Ishikawa (cell line): Measurements from ENCODE around the gene EMC10.

Experiments
- CEBPB ChIP-seq: IDR thresholded peaks from 2 replicates; pipeline ENCODE4 v1.6.1; 2012
- CREB1 ChIP-seq: IDR thresholded peaks from 2 replicates; pipeline ENCODE4 v1.6.1; 2012; ENCODE audit warnings: low read depth
- EGR1 ChIP-seq: IDR thresholded peaks from 2 replicates; pipeline ENCODE4 v1.6.1; 2012
- EP300 ChIP-seq: IDR thresholded peaks from 2 replicates; pipeline ENCODE4 v1.6.1; 2012; ENCODE audit warnings: borderline replicate concordance
- FOXM1 ChIP-seq: IDR thresholded peaks from 2 replicates; pipeline ENCODE4 v1.6.1; 2012; ENCODE audit warnings: low read depth, borderline replicate concordance
- NFIC ChIP-seq: IDR thresholded peaks from 2 replicates; pipeline ENCODE4 v1.6.1; 2012
- RAD21 ChIP-seq: IDR thresholded peaks from 2 replicates; pipeline ENCODE4 v1.6.1; 2012; ENCODE audit warnings: low read depth
- REST ChIP-seq: IDR thresholded peaks from 2 replicates; pipeline ENCODE4 v1.6.1; 2012; ENCODE audit warnings: low read depth, mild to moderate bottlenecking
- TAF1 ChIP-seq: IDR thresholded peaks from 2 replicates; pipeline ENCODE4 v1.6.1; 2012; ENCODE audit warnings: low read depth, mild to moderate bottlenecking
- TCF12 ChIP-seq: IDR thresholded peaks from 2 replicates; pipeline ENCODE4 v1.6.1; 2012; ENCODE audit warnings: low read depth
- TEAD4 ChIP-seq: IDR thresholded peaks from 2 replicates; pipeline ENCODE4 v1.6.1; 2012
- YY1 ChIP-seq: IDR thresholded peaks from 2 replicates; pipeline ENCODE4 v1.6.1; 2012; ENCODE audit warnings: low read depth
- ZBTB7A ChIP-seq: IDR thresholded peaks from 2 replicates; pipeline ENCODE4 v1.6.1; 2012; ENCODE audit warnings: low read depth
- TF ChIP-seq, protein P1 (sequence below): IDR thresholded peaks from 2 replicates; pipeline ENCODE4 v1.6.1; 2012
- TF ChIP-seq, protein P2 (sequence below): IDR thresholded peaks from 2 replicates; pipeline ENCODE4 v1.6.1; 2012

The EMC10 gene

GRCh38 chr19:50513746-50514345 lies 37.5 kb downstream of the EMC10 start, which contains the start of gene ASPDH:
Gene ASPDH, minus strand, starts transcription at chr19:50513913. Its CDS starts 90 bp downstream, at chr19:50513823.
- no peak for TF ChIP-seq REST
- no peak for TF ChIP-seq CEBPB

GRCh38 chr19:50514346-50515167 lies 38.2 kb downstream of the EMC10 start:
- TF ChIP-seq ZBTB7A, result no peak
- no peak for TF ChIP-seq TCF12
- no peak for TF ChIP-seq TEAD4
- no peak for TF ChIP-seq EGR1
- TF ChIP-seq RAD21, result no peak
- no peak for TF ChIP-seq FOXM1
- no peak for TF ChIP-seq TAF1
- TF ChIP-seq CREB1, result no peak
- no peak for TF ChIP-seq REST
- no peak for TF ChIP-seq CEBPB
- TF ChIP-seq, protein P1, sequence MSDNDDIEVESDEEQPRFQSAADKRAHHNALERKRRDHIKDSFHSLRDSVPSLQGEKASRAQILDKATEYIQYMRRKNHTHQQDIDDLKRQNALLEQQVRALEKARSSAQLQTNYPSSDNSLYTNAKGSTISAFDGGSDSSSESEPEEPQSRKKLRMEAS, result no peak
- no peak for TF ChIP-seq NFIC
- TF ChIP-seq, protein P2, sequence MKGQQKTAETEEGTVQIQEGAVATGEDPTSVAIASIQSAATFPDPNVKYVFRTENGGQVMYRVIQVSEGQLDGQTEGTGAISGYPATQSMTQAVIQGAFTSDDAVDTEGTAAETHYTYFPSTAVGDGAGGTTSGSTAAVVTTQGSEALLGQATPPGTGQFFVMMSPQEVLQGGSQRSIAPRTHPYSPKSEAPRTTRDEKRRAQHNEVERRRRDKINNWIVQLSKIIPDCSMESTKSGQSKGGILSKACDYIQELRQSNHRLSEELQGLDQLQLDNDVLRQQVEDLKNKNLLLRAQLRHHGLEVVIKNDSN, result no peak
- no peak for TF ChIP-seq EP300
- no peak for TF ChIP-seq YY1

DNA sequence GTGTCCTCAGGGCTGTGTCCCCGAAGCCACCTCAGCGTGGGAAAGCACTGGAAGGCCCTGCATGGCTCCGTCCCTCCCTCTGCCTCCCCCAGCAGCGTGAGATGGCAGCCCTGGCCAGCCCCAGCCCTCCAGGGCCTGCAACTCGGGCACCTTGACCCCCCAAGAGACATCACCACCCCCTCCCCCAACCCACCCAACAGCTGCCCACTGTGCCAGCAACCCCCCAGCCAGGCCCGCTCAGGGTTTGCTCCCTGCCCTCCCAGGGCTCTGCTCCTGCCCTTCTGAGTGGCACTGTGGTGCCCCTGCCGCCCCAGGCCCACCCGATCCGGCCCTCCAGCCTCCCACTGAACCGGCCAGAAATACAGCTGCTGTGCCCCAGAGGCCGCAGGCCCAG lies 38.9 kb downstream of the EMC10 start:
- no peak for TF ChIP-seq FOXM1
- TF ChIP-seq TAF1, result no peak
- TF ChIP-seq REST, result no peak
- TF ChIP-seq TCF12, result no peak
- TF ChIP-seq EP300, result no peak
- TF ChIP-seq, protein P1, result no peak
- no peak for TF ChIP-seq RAD21
- TF ChIP-seq CREB1, result no peak

GRCh38 chr19:50516456-50516855 lies 40.1 kb downstream of the EMC10 start:
- TF ChIP-seq EP300, result no peak
- TF ChIP-seq, protein P2, result no peak
- TF ChIP-seq, protein P1, result no peak
- TF ChIP-seq FOXM1, result no peak
- TF ChIP-seq TAF1, result no peak
- TF ChIP-seq TEAD4, result no peak
- no peak for TF ChIP-seq CREB1
